RWPE1 (cell line): ENCODE data around the gene PCCA.

Source experiments
- CTCF ChIA-PET: fragments of 350-600 bp; sonication (Branson Sonifier 250); formaldehyde crosslinking; extraction: SDS; loops from one replicate; lab custom pipeline; 2021; lab: Yijun Ruan, JAX
- POLR2A ChIA-PET: fragments of 400-600 bp; formaldehyde crosslinking; extraction: SDS; loops from one replicate; lab custom pipeline; 2020; ENCODE audit warnings: antibody characterized with exemption; ENCODE audit not compliant: low non-redundant PET; lab: Yijun Ruan, JAX
- DNase-seq: peaks from one replicate; pipeline ENCODE4 v3.0.0; 2012; ENCODE audit warnings: low spot score
- H3K27ac ChIP-seq: fragments of 450-650 bp; 2 replicates; pipeline ENCODE4 v1.5.1; 2017
- CTCF ChIP-seq: fragments of 450-650 bp; conservative IDR thresholded peaks from 2 replicates; pipeline ENCODE4 v1.5.1; 2017; ENCODE audit warnings: low read depth, mild to moderate bottlenecking

Gene PCCA

GRCh38 chr13:100480676-100481075 is 391.8 kb downstream of the PCCA start:
- ChIA-PET CTCF (no interaction called here), POLR2A (no interaction called here)
- no peak overlapping the region for H3K27ac ChIP-seq
- TF ChIP-seq CTCF, result no peak
- no peak for DNase-seq

- TF ChIP-seq CTCF, result no peak
- ChIA-PET POLR2A (no interaction called here), CTCF (interaction anchor here (0.7 to 1.0 kb wide), 2 partner anchors 12 to 108 kb away, joined by 3 read pairs; no protein-coding TSS in a partner anchor)
- no peak for DNase-seq
- no peak overlapping the region for H3K27ac ChIP-seq
These were observed 394.2 kb downstream of the PCCA start for GRCh38 chr13:100483139-100483538.

GRCh38 chr13:100483841-100484381 is 395.0 kb downstream of the PCCA start:
- ChIA-PET POLR2A (no interaction called here), CTCF (interaction anchor here (1.0 kb wide), 1 partner anchor 11 kb away, joined by 3 read pairs; no protein-coding TSS in a partner anchor)
- no peak for TF ChIP-seq CTCF
- DNase-seq, result no peak
- H3K27ac ChIP-seq, result no peak overlapping the region

GRCh38 chr13:100484702-100485101 is 395.8 kb downstream of the PCCA start:
- ChIA-PET CTCF (no interaction called here), POLR2A (no interaction called here)
- DNase-seq, result no peak
- H3K27ac ChIP-seq, result no peak overlapping the region
- no peak for TF ChIP-seq CTCF

- no peak for TF ChIP-seq CTCF
- POLR2A ChIA-PET, result no interaction called here
- no peak overlapping the region for H3K27ac ChIP-seq
- DNase-seq, result no peak
- CTCF ChIA-PET, result no interaction called here
These were observed 396.4 kb downstream of the PCCA start for GRCh38 chr13:100485265-100485664.

GRCh38 chr13:100490692-100491091 is 401.8 kb downstream of the PCCA start:
- no peak overlapping the region for H3K27ac ChIP-seq
- POLR2A ChIA-PET, result no interaction called here
- no peak for TF ChIP-seq CTCF
- no peak for DNase-seq
- CTCF ChIA-PET, result interaction anchor here (0.7 kb wide), 1 partner anchor 1685 kb away, joined by 3 read pairs; no protein-coding TSS in a partner anchor
